Progenitor cell of endocrine pancreas (in vitro differentiated cells): ENCODE results near the gene HNMT. TPM values are rescaled to one million over a fixed set of nuclear protein-coding genes. Genes with fewer than 3 reads are reported as not detected.

Experiments
- DNase-seq: peaks from one replicate; pipeline ENCODE4 v3.0.0; 2021; ENCODE audit warnings: low spot score; ENCODE audit not compliant: unreplicated experiment
- H3K27ac Mint-ChIP-seq: 2 replicates; pipeline ENCODE4 v1.8.0; 2021; ENCODE audit warnings: mild to moderate bottlenecking, moderate library complexity, mixed read lengths
- H3K27me3 Mint-ChIP-seq: 2 replicates; pipeline ENCODE4 v1.8.0; 2021; ENCODE audit warnings: mixed read lengths
- H3K36me3 Mint-ChIP-seq: 2 replicates; pipeline ENCODE4 v1.8.0; 2022; ENCODE audit warnings: mixed read lengths; ENCODE audit not compliant: insufficient read depth
- H3K4me1 Mint-ChIP-seq: 2 replicates; pipeline ENCODE4 v1.8.0; 2021; ENCODE audit warnings: low read depth, mixed read lengths
- H3K4me3 Mint-ChIP-seq: 2 replicates; pipeline ENCODE4 v1.8.0; 2021; ENCODE audit warnings: low read depth, mild to moderate bottlenecking, moderate library complexity, mixed read lengths
- H3K9me3 Mint-ChIP-seq: 2 replicates; pipeline ENCODE4 v1.8.0; 2021; ENCODE audit warnings: low read depth, mixed read lengths
- total RNA-seq: library from RNA; stranded (reverse); gene quantifications from 2 replicates; pipeline ENCODE4 v1.2.1, GENCODE V29; 2021
- TF ChIP-seq, protein P1 (sequence below): fragments of 200-600 bp; sonication (generic); IDR thresholded peaks from one replicate; pipeline ENCODE4 v1.5.0; 2021; ENCODE audit warnings: antibody characterized with exemption, mild to moderate bottlenecking; ENCODE audit not compliant: unreplicated experiment

Gene HNMT
- total RNA-seq, 1 donor from 2014 or later = 17.6 TPM

- Mint-ChIP-seq H3K4me1 (peaks cover 30% of the 10 kb centered on the region), H3K4me3 (no peak overlapping the region), H3K9me3 (peaks cover 8% of the 10 kb centered on the region), H3K36me3 (no peaks in the 10 kb centered on the region), H3K27ac (peak overlapping the region; percentile 11), H3K27me3 (no peaks in the 10 kb centered on the region)
- DNase-seq = no peak
- TF ChIP-seq, protein P1, sequence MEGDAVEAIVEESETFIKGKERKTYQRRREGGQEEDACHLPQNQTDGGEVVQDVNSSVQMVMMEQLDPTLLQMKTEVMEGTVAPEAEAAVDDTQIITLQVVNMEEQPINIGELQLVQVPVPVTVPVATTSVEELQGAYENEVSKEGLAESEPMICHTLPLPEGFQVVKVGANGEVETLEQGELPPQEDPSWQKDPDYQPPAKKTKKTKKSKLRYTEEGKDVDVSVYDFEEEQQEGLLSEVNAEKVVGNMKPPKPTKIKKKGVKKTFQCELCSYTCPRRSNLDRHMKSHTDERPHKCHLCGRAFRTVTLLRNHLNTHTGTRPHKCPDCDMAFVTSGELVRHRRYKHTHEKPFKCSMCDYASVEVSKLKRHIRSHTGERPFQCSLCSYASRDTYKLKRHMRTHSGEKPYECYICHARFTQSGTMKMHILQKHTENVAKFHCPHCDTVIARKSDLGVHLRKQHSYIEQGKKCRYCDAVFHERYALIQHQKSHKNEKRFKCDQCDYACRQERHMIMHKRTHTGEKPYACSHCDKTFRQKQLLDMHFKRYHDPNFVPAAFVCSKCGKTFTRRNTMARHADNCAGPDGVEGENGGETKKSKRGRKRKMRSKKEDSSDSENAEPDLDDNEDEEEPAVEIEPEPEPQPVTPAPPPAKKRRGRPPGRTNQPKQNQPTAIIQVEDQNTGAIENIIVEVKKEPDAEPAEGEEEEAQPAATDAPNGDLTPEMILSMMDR = no peak
These were observed 27.0 kb upstream of the HNMT start for GRCh38 chr2:137937246-137937645.

DNA sequence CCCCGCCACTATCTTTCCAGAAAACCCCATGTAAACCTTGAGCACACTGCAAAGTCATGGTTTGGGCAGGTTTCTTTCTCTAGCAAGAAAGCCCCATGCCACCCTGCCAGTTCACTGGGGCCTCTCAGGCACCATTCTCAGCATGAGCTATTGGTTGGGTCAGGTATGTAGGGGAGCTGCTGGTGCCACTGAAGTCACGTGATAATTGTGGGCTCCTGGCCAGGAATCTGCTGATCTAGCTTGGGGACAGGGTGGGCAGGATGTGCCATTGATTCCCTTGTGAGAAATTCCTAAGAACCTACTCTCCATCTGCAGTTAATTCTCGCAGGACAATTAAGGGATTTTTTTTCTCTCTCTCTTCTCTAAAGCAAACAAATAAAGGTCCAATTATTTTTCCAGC, 26.5 kb upstream of the HNMT start:
- TF ChIP-seq, protein P1 = no peak

DNA sequence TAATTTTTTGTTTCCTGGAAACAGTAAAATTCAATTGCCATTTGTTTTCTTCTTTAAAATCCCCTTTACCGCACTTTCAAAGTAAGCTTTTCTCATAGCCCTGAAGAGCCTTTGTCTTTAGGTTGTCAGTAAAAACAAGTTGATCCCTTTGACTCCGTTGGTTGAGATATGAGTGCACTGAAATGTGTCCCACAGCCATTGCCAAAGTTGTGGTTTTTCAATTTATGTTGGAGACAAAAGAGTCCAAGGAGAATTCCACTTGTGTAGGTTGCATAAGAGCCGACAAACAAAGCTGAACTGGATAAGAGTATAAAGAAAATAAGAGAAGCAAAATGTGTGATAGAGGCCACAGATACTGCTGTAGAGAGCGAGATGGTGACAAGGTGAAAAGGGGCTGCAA, 26.1 kb upstream of the HNMT start:
- H3K27ac Mint-ChIP-seq = no peak overlapping the region
- H3K9me3 Mint-ChIP-seq = peaks cover 6% of the 10 kb centered on the region
- DNase-seq = no peak
- peaks cover 40% of the 10 kb centered on the region for H3K4me1 Mint-ChIP-seq
- no peaks in the 10 kb centered on the region for H3K27me3 Mint-ChIP-seq
- TF ChIP-seq, protein P1 = no peak
- H3K36me3 Mint-ChIP-seq = no peaks in the 10 kb centered on the region
- no peak overlapping the region for H3K4me3 Mint-ChIP-seq

More for the DNA sequence above, 26.5 kb upstream of the HNMT start:
- Mint-ChIP-seq H3K4me1 (peaks cover 35% of the 10 kb centered on the region), H3K36me3 (no peaks in the 10 kb centered on the region), H3K4me3 (no peak overlapping the region), H3K27me3 (no peaks in the 10 kb centered on the region), H3K9me3 (peaks cover 8% of the 10 kb centered on the region), H3K27ac (no peak overlapping the region)
- no peak for DNase-seq

DNA sequence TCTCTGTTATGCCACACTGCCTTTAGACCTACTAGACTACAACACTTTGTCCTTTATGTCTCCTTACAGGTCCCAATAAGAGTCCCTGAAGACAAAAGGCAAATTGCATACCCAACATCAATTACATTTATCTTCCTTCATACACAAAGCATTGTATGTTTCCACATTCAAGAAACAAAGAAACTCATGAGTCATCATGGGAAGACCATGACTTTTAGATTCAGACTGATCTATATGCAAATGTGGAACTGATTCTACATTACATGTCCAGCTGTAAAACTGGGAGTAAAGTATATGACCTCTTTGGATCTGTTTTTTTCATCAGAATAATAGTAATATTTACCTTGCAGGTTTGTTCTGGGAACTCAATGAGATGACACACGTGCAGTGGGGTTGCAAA, 25.2 kb upstream of the HNMT start:
- Mint-ChIP-seq H3K27ac (no peak overlapping the region), H3K4me1 (peaks cover 44% of the 10 kb centered on the region), H3K27me3 (no peaks in the 10 kb centered on the region), H3K36me3 (no peaks in the 10 kb centered on the region), H3K4me3 (no peak overlapping the region), H3K9me3 (peaks cover 4% of the 10 kb centered on the region)
- no peak for DNase-seq
- TF ChIP-seq, protein P1 = no peak

DNA sequence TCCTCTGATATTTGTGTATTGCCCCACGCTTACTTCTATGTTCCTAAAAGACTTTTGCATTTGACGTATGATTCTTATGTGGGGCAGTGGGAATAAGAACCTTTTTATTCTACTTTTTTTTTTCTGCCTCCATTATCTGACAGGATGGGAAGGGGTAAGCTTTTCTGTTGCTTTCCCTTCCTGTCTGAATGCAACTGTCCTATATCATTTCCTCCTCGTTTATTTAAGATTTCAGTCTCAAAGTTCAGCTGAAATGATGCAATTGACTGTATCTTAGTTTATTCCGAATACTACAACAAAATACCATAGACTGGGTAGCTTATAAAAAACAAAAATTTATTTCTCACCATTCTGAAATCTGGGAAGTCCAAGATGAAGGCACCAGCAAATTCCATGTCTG, 24.1 kb upstream of the HNMT start:
- TF ChIP-seq, protein P1 = no peak
- H3K27ac Mint-ChIP-seq = no peak overlapping the region
- no peaks in the 10 kb centered on the region for H3K27me3 Mint-ChIP-seq
- peaks cover 3% of the 10 kb centered on the region for H3K9me3 Mint-ChIP-seq
- peaks cover 51% of the 10 kb centered on the region for H3K4me1 Mint-ChIP-seq
- DNase-seq = no peak
- H3K4me3 Mint-ChIP-seq = no peak overlapping the region
- no peaks in the 10 kb centered on the region for H3K36me3 Mint-ChIP-seq
